Lower leg skin (tissue), 4 donors: Measurements from ENCODE around the gene GGA1. TPM values are rescaled to one million over a fixed set of nuclear protein-coding genes. Genes with fewer than 3 reads are reported as not detected.
"Not testable (repeated sequence)": the region's sequence is repeated elsewhere in the genome, so short reads cannot be mapped to it uniquely, and the experiment has no call there.

Experiments used
- DNase-seq, 2 donors: peaks; one replicate each; pipeline ENCODE4 v3.0.0-alpha.2; 2019; ENCODE audit warnings: low spot score in 2 of 2
- H3K4me3 ChIP-seq: fragments of 200-600 bp; sonication (generic); 2 replicates; pipeline ENCODE4 v1.5.1; 2017; ENCODE audit warnings: mild to moderate bottlenecking, low read depth; ENCODE audit not compliant: poor library complexity, severe bottlenecking
- CTCF ChIP-seq, 3 donors: fragments of 450-650 bp; IDR thresholded peaks; one replicate each; pipeline ENCODE4 v1.5.1; 2016; ENCODE audit warnings: antibody characterized with exemption in 3 of 3, mild to moderate bottlenecking in 3 of 3, moderate library complexity in 2 of 3
- POLR2A ChIP-seq, 2 donors: fragments of 450-650 bp; IDR thresholded peaks; one replicate each; pipeline ENCODE4 v1.6.1; 2016 to 2017; ENCODE audit warnings: antibody characterized with exemption in 2 of 2, mild to moderate bottlenecking in 1 of 2, moderate library complexity in 1 of 2
- WGBS, 2 donors: methylation state at CpG; one replicate each; pipeline ENCODE4 v1.1.5; 2018; 5-methylcytosine and 5-hydroxymethylcytosine counted together
- intact Hi-C: fragments of 100-400 bp; cut with DNase I; formaldehyde crosslinking; loops from one replicate; pipeline ENCODE4 v1.15.0; 2023; ENCODE audit warnings: low total_unique reads
- total RNA-seq, 4 donors: library from RNA; depleted of rRNA; stranded (reverse); fragments of >200 nt; gene quantifications; one replicate each; pipeline ENCODE4 v1.1.0, GENCODE V29; 2016

GGA1 gene
- total RNA-seq, 4 donors from 2014 or later: 50.3 to 66.0 (median 53.6) TPM

- WGBS, 2 donors: 69 to 75% methylated on average over 4 of the region's 4 CpGs
- H3K4me3 ChIP-seq: no peak overlapping the region
- intact Hi-C loops: loop anchor here (10.0 kb wide), 1 partner anchor 58 kb away; no protein-coding TSS in a partner anchor
- TF ChIP-seq POLR2A (IDR thresholded peaks at IDR 0.05) (no peak), CTCF (IDR thresholded peaks at IDR 0.05) (no peak)
- DNase-seq: no peak
These were observed 26.1 kb upstream of the GGA1 start for GRCh38 chr22:37582526-37582925.

- no peak for TF ChIP-seq POLR2A (IDR thresholded peaks at IDR 0.05)
- no peak for TF ChIP-seq CTCF (IDR thresholded peaks at IDR 0.05)
- H3K4me3 ChIP-seq: no peak overlapping the region
- intact Hi-C loops: loop anchor here (10.0 kb wide), 1 partner anchor 64 kb away; no protein-coding TSS in a partner anchor
- WGBS, 2 donors: 36 to 47% methylated on average over 11 of the region's 11 CpGs
- DNase-seq: no peak
These were observed 20.0 kb upstream of the GGA1 start for GRCh38 chr22:37588546-37589215.

- no peak overlapping the region for H3K4me3 ChIP-seq
- intact Hi-C loops: loop anchor here (10.0 kb wide), 2 partner anchors 45 to 65 kb away; no protein-coding TSS in a partner anchor
- no peak for DNase-seq
- no peak for TF ChIP-seq CTCF (IDR thresholded peaks at IDR 0.05)
- 81 to 89% methylated on average over 5 of the region's 5 CpGs for WGBS, 2 donors
These were observed 19.0 kb upstream of the GGA1 start for GRCh38 chr22:37589636-37590035.

- 88 to 89% methylated on average over 6 of the region's 6 CpGs for WGBS, 2 donors
- not testable (repeated sequence) for DNase-seq, H3K4me3 ChIP-seq
- intact Hi-C loops: loop anchor here (10.0 kb wide), 1 partner anchor 46 kb away; no protein-coding TSS in a partner anchor
These were observed 17.6 kb upstream of the GGA1 start for GRCh38 chr22:37591081-37591480.

GRCh38 chr22:37591823-37592404, 16.7 kb upstream of the GGA1 start:
- no peak for DNase-seq
- H3K4me3 ChIP-seq: no peak overlapping the region
- intact Hi-C loops: loop anchor here (10.0 kb wide), 1 partner anchor 47 kb away; no protein-coding TSS in a partner anchor
- WGBS, 2 donors: 81 to 83% methylated on average over 12 of the region's 12 CpGs
- TF ChIP-seq POLR2A (IDR thresholded peaks at IDR 0.05): no peak
- TF ChIP-seq CTCF (IDR thresholded peaks at IDR 0.05): no peak

GRCh38 chr22:37594237-37594636, 14.4 kb upstream of the GGA1 start:
- WGBS, 2 donors: 86 to 89% methylated on average over 5 of the region's 5 CpGs
- intact Hi-C loops: loop anchor here (10.0 kb wide), 1 partner anchor 49 kb away; no protein-coding TSS in a partner anchor
- TF ChIP-seq POLR2A (IDR thresholded peaks at IDR 0.05) (no peak), CTCF (IDR thresholded peaks at IDR 0.05) (no peak)
- no peak for DNase-seq
- no peak overlapping the region for H3K4me3 ChIP-seq
